GM18868 (cell line): ENCODE data around the gene DDI1.
A peak's percentile ranks its signal among the peaks of the same experiment; 100 is the strongest.
"Not testable (repeated sequence)": the region's sequence is repeated elsewhere in the genome, so short reads cannot be mapped to it uniquely, and the experiment has no call there.

Experiments
- ATAC-seq: cut with Tn5 transposase; IDR thresholded peaks from one replicate; pipeline ENCODE4 v1.9.1; 2021; ENCODE audit warnings: mild to moderate bottlenecking, moderate library complexity; ENCODE audit not compliant: unreplicated experiment

Gene DDI1

DNA sequence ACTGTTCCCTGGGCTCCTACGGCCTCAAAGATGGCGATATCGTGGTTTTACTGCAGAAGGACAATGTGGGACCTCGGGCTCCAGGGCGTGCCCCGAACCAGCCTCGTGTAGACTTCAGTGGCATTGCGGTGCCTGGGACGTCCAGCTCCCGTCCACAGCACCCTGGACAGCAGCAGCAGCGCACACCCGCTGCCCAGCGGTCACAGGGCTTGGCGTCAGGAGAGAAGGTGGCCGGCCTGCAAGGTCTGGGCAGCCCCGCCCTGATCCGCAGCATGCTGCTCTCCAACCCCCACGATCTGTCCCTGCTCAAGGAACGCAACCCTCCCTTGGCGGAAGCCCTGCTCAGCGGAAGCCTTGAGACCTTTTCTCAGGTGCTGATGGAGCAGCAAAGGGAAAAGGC lies 555 bp downstream of the DDI1 start:
- no peak for ATAC-seq

DNA sequence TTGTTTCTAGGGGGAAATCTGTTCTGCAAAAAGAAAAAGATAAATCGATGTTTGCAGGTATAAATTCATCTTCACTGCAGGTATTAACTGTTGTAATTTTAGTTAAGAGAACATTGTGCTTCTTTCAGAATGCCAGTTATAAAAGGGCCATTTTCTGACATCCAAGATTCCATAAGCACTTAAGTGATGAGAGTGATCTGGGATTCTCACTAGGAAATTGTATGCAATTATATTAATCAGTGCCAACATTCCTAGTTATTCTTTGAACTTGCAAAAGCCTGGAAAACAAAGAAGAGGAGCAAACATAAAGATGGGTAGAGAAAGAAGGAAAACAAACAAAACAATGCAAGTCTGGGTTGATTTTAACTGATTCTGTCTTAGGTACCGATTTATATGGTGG lies 5.4 kb downstream of the DDI1 start:
- ATAC-seq: no peak

DNA sequence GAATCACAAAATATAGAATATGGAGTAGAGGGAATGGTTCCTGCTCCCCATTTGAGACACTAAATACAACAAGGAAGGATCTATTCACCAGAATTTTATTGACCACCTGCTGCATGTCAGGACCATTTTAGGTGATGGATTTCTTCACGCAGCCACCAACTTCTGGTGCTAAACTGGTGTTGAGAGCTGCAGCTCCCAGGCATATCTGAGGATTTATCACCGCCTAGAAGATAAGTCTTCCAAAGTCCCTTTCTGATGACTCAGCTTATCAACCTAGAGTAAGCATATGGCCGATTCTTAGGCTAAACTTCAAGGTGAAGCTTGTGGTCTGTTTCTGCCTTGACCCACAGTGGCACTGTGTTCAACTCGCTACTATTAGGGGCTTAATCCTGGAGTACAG lies 6.7 kb downstream of the DDI1 start:
- ATAC-seq: no peak

DNA sequence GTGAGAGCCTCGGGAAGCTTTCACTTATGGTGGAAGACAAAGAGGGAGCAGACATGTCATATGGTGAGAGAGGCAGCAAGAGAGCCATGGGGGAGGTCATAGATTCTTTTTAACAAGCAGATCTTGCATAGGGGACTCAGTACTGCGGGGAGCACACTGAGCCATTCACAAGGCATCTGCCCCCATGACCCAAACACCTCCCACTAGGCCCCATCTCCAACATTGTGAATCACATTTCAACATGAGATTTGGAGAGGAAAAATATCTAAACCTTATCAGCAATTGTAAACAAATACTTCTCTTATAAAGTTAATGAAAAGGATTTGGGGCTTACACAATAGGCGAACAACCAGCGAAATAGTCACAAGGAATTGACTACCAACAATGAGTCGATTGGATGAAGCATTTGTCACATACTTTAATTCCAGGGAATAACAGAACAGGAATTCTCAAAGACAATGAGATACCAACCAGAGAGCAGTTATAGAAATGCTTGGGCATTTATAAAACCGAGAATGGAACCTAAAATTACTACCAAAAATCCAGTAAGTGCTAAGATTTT lies 7.3 kb downstream of the DDI1 start:
- ATAC-seq: no peak

DNA sequence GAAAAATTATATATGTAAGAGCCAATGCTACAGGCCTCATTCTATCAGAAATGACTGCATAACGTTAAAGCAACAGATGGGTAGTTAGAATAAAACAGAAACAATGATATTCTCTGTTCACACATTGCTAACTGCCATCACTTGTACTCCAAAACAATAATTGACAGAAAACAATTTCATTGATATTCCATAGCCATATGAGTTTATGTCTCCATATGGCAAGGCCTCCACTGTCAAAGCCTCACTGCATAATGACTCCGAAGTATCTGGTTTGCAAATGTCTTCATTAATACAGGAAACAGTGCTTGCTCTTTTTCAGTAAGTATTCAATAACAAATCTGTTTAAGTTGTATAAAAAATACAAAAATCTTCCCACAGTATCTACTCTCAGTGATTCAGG lies 9.9 kb downstream of the DDI1 start:
- ATAC-seq: no peak

DNA sequence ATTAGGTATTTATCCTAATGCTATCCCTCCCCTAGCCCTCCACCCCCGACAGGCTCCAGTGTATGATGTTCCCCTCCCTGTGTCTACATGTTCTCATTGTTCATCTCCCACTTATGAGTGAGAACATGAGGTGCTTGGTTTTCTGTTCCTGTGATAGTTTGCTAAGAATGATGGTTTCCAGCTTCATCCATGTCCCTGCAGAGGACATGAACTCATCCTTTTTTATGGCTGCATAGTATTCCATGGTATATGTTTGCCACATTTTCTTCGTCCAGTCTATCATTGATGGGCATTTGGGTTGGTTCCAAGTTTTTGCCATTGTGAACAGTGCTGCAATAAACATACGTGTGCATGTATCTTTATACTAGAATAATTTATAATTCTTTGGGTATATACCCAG lies 10.4 kb downstream of the DDI1 start:
- not testable (repeated sequence) for ATAC-seq

DNA sequence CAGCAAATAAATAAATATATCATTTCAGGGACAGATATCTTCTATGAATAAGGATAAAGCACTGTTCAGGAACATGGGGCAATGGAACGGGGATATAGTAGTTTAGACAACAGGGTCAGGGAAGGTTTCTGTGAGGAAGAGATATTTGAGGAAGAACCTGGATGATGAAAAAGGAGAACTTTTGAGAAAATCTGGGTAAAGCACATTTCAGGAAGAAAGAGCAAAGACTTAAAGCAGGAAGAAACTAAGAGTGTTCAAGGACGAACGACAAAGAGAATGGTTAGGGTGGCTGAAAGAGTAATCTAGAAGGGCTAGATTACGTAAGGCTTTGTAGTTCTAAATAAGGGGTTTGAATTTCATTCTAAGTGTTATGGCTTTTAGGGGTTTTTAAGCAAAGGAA lies 12.7 kb downstream of the DDI1 start:
- no peak for ATAC-seq

DNA sequence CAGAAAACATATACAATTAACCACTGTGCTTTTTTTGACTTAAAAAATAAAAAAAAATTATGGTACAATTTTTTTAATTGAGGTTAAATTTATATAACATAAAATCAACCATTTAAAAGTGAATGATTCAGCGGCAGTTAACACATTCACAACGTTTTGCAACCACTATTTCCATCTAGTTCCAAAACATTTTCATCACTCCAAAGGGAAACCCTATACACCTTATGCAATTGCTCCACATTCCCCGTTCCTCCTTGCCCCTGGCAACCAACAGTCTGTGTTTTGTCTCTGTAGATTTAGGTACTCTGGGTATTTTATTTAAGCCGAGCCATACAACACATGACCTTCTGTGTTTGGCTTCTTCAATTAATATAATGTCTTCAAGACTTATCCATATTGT lies 15.3 kb downstream of the DDI1 start:
- no peak for ATAC-seq

DNA sequence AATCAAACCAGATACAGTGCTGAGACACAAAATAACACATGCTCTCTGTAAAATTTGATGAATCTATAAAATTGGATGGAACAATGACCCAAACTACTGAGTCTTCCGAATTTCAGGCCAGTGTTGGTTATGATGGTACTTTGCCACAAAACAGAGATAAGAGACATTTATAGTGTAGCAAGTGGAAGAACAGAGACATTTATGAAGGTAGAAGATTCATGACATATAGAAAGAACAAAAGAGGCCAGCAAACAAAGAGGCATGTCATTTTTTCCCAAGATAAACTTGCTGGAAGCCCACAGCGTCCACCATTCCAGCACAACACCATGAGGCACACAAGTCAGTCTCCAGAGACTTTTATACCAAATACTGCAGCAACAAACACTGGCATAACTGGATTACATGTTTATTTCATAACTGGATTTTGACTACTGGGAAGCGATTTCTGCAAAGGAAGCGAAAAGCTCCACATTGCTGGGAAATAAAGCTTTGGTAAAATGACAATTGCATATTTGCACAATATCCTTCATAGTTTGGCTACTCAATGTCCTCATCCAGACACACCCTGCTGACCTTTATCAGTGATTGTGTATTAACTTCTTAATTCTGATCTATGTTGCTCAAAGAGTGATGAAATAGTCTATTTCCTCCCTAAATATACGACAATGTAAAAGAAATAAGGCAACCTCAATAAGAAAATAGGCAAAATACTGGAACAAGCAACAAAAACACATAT lies 17.5 kb downstream of the DDI1 start:
- ATAC-seq: no peak

DNA sequence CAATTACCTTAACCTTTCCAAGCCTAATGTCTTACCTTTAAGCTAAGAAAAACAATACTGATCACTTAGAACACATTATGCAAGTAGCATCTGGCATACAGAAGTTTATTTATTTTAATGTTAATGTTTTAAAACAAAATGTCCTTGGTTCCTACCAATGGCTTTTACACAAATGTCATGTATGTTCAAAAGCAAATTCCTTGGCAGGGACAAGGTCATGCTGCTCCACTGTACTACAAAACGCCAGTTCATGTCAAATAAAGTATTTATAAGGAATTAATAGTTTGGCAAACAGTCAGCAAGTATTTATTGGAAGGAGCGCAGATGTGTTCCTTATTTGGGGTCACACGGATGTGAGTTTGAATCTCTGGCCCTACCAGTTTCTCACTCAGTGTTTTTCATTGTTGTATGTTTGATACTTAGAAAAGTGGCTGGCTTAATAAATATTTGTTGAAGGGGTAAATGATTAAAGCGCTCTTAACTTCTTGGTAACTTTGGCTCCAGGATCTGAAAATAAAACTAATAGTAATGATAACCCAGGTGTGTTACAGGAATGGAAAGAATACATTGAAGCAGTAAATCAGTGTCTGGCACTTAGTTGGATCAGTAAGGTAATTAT lies 18.6 kb downstream of the DDI1 start:
- no peak for ATAC-seq

DNA sequence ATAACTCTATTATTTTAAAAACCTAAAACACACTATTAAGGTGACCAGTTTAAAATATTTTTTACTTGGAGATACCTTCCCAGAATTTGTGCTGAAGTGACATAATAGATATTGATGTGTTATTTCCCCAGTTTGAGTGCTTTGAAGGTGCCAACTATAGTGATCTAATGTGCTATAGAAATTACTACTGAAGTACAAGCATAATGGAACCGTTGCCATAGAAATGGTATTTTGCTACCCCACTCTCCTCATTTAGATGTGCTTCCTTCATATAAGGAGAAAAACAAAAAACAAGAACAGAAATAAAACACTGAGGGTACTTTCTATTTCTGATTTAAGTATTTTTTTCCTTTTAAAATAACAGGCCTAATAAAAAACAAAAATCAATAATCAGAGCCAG lies 19.2 kb downstream of the DDI1 start:
- ATAC-seq: no peak

DNA sequence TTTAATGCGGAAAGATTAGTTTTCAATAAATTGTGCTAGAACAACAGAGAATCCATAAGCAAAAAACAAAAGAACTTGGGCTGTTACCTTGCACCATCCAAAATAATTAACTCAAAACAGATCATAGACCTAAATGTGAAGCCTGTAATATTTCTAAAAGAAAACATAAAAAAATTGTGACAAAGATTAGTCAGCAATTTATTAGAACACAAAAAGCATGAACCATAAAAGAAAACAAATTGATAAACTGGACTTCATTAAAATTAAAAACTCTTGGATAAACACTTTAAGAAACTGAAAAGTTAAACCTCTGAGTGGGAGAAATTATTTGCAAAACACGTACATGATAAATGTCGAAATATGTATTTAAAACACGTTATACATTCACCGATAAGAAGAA lies 21.5 kb downstream of the DDI1 start:
- no peak for ATAC-seq

DNA sequence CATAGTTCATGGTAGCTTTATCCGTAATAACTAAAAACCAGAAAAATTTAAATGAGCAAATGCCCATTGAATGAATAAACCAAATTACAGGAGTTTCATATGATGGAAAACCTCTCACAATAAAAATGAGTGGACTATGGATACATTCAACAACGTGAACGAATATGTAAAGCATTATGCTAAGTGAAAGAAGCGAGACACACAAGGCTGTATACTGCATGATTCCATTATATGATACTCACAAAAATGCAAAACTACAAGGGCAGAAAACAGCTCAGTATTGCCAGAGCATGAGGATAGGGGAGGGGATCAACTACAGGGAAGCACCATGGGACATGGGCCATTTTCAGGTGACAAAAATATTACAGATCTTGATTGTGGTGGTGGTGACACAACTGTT lies 22.2 kb downstream of the DDI1 start:
- no peak for ATAC-seq

DNA sequence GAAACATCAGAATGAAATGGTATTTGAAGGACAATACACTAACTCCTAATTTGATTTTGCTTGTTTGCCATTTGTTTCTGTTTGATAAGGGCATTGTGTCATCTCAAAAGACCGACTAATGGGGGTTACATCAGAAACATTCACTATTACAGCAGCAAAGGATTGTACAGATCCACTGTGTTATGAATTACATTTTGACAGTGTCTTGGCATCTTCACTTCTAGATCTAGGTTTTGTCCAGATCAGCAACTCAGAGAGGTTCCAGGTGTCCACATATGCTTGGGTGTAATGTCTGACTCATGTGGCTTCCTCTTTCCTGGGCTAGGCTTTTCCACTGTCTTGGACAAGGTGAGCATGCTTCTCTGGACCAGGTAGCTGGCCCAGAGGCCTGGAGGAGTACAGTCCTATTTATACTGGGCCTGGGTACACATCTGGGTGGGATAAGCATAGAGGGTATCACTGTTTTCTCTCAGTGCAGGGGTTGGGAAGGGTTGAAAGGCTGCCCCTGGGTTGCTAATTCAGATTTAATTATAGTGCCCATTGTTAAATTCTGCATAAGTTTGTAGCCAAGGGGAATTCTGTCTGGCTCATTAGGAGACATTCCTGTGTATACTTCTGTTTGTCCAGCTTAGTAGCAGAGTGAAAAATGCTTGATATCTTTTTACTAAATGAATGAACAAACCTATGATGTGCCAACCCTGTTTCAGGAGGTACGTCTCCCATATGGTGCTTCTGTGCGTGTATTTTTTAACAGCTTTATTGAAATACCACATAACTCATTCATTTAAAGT lies 23.8 kb downstream of the DDI1 start:
- no peak for ATAC-seq

DNA sequence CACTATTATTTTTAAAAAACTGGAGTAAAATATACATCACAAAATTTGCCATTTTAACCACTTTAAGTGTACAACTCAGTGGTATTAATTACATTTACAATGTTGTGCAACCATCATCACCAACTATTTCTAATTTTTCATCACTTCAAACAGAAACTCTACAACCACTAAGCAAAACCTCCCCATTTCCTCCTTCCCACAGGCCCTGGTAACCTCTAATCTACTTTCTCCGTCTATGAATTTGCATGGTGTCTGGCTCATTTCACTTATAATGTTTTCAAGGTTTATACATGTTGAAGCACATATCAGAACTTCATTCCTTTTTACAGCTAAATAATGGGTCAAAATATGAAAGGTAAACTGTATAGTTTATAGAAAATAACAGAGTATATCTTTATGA lies 24.4 kb downstream of the DDI1 start:
- ATAC-seq: no peak

DNA sequence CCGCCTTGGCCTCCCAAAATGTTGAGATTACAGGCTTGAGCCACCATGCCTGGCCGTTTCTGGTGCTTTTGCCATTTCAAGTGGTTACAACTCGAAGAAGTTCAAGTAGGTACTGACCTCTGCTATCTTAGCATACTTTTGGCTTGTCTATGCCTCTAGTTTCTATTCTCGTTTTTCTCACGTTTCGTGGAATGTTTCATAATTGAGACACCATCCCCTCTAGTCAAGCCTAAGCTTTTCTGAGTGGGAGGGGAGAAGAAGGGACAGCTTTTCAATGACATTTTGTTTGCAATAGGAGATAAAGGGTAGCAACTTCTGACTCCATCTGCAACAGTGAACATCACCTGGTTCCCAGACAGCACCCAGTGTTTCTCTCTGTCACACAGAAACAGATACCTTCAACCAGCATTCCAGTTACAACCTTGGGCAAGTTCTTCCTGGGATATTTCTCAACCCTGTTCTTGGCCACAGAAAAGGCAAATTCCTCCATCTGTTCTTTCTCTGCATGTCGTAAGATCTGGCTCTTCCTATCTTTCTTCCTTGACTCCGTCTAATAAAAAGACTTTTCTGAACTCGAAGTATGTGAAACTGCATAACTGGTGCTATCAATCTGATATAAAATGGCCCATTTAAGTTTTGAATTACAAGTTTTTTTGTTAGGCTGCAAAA lies 25.5 kb downstream of the DDI1 start:
- ATAC-seq: no peak

DNA sequence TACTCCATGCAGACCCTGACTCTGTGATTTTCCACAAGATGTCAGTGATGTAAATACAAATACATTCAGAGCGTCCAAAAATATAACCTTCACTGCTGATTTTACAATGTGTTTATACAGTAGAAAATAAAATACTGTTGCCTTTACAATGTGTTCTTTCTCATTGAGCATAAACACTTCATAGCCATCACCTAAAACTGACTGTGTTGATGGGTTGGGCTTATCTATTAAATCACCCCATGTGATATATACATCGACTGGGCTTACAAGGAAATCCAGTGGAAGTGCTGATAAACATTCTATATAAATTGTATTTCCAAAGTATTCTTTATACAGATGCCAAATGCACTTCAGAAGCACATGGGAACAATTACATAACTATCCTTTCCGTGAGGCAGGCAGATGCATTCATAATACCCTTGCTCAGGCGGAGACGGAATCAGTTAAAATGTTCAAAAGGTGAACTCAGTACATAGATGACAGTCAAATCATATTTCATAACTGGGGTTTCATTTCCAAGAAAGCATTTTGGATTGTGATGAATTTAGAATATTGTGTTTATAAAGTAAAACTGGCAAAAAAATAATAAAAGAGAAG lies 27.7 kb downstream of the DDI1 start:
- no peak for ATAC-seq

DNA sequence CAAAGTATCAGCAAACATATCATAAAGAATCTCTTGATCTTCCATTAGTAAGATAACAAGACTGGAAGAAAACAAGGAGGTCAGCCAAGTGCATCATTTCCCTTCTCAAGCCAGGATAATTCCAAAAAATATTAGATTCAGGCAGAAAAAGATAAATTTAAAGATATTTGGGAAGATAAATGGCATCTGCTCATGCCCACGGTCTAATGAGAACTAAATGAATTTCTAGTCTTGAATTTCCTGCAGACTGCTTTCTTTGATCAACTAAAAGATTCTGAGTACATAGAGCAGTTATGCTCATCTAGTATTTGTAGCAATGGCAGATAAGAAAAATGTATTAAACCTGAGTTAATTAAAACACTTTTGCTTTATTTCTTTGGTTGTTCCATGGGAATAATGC lies 31.1 kb downstream of the DDI1 start:
- no peak for ATAC-seq

DNA sequence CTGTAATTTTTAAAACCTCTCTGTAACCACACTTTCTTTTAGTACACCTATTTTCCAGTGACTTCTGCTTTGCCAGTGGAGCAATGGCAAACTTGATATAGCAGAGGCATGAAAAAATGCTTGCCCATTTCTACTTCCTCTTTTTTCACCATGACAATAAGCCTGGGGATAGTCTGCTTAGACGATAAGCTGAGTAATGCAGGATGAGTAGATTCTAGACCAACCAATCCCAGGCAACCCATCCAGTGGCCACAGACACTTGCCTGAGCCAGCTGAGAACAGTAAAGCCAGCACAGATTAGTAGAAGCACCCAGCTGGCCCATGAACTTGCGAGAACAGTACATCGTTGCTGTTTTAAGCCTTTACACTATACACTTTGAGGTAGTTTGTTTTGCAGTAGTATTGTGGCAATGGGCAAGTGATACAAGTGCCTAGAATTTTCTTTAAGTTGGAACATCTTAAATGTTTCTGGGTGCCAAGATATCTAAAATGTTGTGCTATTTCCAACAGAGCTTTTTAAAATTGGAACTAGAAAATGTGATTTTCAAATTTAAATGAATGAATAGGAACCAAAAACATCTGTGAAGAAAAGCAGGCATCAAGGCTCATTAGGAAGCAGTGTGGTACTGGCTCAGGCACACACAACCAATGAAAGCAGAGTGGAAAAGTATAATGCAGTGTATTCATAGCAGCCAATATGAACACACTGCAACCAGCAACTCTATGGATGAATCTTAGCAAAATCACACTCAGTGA lies 37.7 kb downstream of the DDI1 start:
- ATAC-seq: peak; percentile 94

DNA sequence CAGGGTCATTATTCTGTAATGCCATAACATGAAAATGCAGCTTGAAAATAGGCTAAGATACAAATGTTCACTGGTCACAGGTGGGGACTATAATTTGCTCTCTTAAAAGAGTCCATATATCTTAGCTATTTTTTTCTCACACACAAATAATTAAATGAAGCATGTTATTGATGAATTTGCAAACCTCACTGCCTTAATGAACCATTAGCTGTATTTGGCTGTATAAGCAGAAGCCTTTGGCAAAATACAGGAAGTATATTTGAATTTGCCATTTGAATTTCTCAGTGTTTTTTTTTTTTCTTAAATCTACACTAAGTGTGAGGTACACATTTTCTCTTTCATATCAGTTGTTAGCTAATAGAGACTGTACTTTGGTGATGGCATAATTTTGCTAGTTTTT lies 38.7 kb downstream of the DDI1 start:
- no peak for ATAC-seq
